GM21381 (cell line): ENCODE data around the gene IQGAP3.
"Not testable (repeated sequence)": the region's sequence is repeated elsewhere in the genome, so short reads cannot be mapped to it uniquely, and the experiment has no call there.

Experiments
- ATAC-seq: cut with Tn5 transposase; IDR thresholded peaks from one replicate; pipeline ENCODE4 v1.9.1; 2021; ENCODE audit warnings: mild to moderate bottlenecking, moderate library complexity; ENCODE audit not compliant: unreplicated experiment

IQGAP3 gene, protein sequence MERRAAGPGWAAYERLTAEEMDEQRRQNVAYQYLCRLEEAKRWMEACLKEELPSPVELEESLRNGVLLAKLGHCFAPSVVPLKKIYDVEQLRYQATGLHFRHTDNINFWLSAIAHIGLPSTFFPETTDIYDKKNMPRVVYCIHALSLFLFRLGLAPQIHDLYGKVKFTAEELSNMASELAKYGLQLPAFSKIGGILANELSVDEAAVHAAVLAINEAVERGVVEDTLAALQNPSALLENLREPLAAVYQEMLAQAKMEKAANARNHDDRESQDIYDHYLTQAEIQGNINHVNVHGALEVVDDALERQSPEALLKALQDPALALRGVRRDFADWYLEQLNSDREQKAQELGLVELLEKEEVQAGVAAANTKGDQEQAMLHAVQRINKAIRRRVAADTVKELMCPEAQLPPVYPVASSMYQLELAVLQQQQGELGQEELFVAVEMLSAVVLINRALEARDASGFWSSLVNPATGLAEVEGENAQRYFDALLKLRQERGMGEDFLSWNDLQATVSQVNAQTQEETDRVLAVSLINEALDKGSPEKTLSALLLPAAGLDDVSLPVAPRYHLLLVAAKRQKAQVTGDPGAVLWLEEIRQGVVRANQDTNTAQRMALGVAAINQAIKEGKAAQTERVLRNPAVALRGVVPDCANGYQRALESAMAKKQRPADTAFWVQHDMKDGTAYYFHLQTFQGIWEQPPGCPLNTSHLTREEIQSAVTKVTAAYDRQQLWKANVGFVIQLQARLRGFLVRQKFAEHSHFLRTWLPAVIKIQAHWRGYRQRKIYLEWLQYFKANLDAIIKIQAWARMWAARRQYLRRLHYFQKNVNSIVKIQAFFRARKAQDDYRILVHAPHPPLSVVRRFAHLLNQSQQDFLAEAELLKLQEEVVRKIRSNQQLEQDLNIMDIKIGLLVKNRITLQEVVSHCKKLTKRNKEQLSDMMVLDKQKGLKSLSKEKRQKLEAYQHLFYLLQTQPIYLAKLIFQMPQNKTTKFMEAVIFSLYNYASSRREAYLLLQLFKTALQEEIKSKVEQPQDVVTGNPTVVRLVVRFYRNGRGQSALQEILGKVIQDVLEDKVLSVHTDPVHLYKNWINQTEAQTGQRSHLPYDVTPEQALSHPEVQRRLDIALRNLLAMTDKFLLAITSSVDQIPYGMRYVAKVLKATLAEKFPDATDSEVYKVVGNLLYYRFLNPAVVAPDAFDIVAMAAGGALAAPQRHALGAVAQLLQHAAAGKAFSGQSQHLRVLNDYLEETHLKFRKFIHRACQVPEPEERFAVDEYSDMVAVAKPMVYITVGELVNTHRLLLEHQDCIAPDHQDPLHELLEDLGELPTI (N-terminal part only)

DNA sequence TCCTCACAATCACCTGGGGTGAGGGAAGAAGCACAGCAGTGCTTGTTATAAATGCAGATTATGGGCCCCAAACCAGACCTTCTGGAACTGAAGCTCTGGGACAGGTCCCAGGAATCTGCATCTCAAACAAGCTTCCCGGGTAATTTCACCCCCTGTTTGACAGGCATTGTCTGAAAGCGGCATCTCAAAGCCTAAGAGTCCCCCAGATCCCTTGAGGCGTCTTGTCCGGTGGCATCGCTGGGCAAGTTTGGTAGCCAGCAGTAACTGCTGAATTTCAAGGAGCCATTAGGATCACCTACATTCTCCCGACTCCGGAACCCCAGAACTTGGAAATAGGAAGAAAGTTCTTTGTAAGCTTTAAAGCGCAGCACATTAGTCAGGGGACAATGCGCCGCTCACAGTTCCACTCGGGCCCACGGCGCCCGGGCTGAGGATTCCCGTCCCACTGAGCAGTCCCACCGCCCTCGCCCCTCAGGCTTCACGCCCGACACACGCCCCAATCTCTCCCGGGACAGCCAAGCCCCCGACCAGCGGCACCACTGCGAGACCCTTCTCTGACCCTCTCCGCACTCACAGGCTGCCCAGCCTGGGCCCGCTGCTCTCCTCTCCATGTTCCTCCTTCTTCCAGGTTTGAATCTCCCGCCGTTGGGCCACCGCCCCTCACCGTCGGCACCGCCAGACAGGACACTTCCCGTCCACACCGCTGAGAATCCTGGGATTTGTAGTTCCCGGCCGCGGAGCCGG lies at the start of gene IQGAP3:
Gene IQGAP3, minus strand, starts transcription at position 647 of the 744 bp plus-strand sequence. Its CDS starts 36 bp downstream, at position 611.
- peak; percentile 81 for ATAC-seq

DNA sequence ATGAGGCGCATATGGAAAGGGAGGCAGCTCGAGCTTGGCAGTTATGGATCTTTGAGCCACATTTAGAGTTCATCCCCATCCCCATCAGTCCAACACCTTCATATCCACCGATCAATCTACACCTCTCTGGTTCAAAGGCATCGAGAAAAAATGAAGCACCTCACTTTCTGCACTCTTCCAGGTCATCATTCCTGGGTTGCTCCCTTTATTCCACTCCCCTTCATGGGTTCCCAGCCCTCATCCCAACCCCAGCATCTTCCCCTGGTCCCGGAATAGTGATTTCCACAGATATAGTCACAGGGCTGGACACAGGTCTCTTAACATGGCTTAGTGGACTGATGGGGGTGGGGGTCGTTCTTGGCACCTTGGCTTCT lies 47.2 kb upstream of the IQGAP3 start:
- no peak for ATAC-seq

DNA sequence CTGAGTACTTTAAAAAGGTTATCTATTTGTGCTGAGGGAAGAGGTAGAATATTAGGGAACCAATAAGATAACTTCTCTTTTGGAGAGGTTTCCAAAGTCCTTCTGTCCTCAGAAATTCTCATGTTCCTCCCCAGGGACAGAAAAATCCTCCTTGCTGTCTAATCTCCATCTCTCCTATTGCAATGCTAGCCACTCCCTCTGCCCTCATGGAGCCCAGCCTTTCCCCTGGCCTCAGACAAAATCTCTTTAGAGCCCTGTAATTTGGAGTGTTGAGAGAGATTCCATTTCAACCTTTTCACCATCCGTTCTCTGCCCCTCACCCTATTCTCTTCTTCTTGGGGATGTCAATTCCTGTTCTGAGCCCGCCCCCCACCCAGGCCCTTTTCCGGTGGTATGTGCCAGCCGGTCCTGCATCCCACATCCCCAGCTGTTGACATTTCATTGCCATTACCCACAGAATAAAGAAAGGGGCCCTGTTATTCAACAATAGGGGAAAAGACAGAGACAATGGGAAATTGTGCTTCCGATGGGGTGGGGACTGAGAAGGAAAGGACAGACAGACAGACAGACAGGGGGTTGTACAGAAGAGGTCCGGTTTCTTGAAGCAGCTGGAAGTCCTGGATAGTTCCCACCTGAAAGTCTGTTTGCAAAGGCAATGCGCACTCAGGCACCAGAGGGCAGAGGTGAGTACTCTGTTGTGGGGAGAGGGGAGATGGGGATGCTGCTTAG lies 46.7 kb upstream of the IQGAP3 start, which contains the start of gene HAPLN2:
Gene HAPLN2, plus strand, starts transcription at position 563 of the 729 bp plus-strand sequence. CDS start 4,076 bp downstream, outside the sequence.
- ATAC-seq = no peak

DNA sequence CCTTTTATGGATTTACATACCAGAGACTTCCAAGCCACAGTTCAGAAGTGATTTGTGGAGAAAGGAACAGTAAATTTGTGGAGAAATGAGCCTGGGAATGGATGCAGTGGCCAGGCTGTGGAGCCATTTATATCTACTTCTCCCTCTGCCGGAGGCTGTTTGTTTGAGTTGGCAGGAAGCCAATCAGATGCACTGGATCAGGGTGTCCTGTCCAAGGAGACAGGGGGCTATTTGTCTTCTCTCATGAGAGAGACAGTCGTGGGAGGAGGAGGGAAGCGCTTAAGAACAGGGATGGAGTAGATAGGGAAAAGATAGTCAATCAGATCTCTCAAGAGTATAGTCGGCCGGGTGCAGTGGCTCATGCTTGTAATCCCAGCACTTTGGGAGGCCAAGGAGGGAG lies 44.1 kb upstream of the IQGAP3 start:
- ATAC-seq = no peak

DNA sequence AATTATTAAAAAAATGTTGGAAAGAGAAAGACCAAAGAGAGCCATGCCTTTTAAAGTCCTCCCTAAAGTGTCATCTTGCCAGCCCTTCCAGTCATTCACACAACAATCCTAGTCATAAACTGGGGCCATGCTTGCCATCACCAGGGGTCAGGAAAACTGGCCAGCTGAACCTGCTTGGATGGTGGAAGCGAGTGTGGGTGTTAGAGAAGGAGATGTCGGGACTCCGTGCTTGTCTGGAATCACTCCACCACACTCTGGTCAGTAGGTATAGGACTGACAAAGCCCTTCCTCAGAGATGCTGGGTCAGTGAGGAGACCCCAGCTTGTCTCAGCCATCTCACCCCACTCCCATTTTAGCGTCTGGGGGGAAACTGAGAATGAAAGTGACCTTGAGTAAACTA lies 43.6 kb upstream of the IQGAP3 start:
- ATAC-seq = no peak

DNA sequence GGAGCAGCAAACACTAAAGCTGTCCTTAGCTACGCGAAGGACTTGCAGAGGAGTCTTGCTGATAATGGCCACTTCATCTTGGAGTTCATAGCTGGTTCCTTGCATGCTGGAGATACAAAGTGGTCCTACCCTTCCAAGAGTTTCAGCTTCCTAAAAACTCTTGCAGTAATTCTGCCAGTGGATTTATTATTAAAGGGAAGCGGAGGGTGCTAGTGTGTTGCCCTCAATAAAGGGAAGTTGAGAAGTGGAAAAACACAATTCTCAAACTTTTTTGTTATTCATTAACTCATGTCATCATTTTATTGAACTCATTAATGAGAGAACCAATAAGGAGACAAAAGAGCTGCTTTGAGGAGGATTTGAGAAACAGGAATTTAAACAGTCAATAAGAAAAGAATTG lies 40.3 kb upstream of the IQGAP3 start:
- no peak for ATAC-seq

DNA sequence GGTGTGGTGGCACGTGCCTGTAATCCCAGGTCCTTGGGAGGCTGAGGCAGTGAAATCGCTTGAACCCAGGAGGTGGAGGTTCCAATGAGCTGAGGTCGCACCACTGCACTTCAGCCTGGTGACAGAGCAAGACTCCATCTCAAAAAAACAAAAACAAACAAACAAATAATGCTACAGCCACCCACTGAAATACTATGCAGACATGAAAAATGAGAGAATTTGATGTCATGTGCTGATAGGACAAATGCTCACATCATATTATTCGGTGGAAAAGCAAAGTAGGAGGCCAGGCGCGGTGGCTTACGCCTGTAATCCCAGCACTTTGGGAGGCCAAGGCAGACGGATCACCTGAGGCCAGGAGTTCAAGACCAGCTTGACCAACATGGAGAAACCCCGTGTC lies 37.7 kb upstream of the IQGAP3 start:
- not testable (repeated sequence) for ATAC-seq

DNA sequence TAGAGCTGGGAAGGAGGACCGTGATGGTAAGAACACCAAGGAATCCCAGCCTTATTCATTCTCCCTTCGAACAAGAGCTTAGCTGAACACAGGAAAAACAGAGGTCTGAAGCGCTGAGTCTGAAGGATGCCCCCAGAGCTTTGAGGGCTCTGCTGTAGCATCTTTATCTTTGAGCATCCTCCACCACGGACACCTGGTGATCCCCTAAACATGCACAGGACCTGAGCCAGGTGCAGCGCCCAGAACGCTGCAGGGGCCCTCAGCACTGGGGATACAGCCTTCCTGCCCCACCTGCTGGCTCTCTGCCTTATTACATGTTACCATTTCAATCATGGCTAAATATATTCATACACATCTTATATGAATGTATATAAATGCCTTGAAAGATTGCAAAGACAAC lies 36.6 kb upstream of the IQGAP3 start:
- ATAC-seq = no peak

DNA sequence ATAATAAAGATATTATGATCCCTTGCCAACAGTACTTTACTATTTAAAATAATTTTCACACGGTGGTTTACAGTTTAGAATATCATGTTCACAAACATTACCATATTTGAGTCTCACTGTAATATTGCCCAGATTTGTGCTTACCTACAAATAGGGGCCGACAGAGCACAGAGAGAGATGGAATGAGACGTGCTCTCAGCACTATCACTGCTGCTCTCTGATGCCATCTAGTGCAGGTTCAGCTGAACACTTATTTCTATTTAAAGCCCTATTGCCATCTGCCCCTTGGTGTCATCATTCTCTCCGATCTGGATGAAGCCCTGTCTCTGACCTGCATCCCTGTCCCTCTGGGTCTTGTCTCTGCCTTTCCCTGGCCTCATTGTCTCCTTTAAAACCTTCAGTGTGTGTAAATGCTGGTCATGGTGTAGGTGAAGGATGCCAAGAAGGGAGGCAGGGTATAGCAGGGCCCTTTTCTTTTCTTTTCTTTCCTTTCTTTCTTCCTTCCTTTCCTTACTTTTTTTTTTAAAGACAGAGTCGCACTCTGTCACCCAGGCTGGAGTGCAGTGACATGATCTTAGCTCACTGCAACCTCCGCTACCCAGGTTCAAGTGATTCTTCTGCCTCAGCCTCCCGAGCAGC lies 35.8 kb upstream of the IQGAP3 start:
- ATAC-seq = no peak

DNA sequence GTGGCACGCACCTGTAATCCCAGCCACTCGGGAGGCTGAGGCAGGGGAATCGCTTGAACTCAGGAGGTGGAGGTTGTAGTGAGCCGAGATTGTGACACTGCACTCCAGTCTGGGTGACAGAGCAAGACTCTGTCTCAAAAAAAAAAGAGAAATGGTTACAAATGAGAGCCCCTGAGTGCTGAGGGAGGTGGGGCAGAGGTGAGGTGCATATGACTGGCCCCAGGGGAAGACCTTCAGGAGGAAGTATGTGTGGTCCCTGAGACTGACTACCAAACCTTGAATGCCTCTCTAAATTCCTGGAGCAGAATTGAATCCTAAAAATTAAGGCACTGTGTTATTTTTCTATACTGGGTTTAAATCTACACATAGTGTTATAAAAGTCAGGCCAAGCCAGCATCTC lies 35.0 kb upstream of the IQGAP3 start:
- ATAC-seq = not testable (repeated sequence)

DNA sequence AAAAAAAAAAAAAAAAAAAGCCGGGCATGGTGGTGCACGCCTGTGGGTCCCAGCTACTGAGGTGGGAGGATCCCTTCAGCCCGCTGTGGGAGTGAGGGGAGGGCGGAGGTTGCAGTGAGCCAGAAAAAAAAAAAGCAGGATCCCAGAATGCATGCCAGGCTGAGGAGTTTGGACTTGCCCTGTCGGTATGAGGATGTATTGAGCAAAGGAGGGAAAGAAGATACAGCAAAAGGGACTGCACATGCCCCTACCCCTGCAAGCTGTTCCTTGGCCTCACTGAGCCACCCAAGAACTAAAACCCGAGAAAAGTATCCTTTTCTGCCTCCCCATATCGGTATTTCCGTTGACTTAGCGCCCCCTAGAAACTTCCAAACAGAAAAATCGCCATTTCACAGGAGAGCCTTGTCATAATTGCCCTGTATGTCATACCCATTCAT lies 30.2 kb upstream of the IQGAP3 start:
- ATAC-seq = no peak

DNA sequence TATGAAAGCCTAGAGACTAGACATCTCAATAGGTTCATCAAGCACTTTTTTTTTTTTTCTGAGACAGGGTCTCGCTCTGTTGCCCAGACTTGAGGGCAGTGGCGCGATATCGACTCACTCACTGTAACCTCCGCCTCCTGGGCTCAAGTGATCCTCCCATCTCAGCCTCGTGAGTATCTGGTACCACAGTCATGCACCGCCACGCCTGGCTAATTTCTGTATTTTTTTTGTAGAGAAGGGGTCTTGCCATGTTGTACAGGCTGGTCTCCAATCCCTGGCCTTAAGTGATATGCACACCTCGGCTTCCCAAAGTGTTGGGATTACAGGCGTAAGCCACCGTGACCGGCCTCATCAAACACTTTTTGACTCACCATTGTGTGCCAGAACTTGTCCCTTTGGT lies 29.5 kb upstream of the IQGAP3 start:
- peak; percentile 13 for ATAC-seq

DNA sequence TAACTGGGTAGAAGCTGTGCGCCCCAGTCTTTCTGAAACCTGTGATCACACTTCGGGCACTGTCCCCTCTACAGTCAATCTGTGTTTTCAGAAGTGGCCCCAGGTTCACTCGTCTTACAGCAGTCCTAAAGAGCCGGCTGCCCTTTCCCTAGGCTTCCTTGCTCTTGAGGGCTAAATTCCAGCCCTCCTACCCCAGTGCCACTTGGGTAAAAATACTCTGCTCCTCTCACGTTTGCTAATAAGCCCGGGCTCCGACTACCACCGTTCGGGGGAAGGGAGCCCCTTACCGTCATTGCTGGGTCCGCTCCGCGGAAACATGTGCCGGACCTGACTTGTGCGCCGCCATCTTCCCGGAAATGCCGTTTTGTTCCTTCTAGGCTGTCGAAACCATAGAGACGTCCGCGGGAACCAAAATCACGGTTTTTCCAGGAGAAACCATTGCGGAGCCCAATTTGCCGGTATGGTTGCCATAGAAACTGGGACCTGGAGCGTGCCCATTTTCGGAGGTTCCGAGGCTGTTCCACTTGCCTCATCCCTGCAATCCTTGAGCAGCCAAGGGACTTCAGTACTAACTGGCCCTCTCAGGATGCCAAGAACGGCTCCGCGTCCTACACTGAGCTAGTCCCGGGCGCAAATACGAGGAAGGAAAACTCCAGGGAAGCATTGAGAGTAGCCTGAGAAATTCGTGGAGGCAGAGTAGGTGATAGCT lies 28.9 kb upstream of the IQGAP3 start, which contains the start of gene GPATCH4:
Gene GPATCH4, minus strand, starts transcription at position 358 of the 709 bp plus-strand sequence.
- ATAC-seq = peak; percentile 67

DNA sequence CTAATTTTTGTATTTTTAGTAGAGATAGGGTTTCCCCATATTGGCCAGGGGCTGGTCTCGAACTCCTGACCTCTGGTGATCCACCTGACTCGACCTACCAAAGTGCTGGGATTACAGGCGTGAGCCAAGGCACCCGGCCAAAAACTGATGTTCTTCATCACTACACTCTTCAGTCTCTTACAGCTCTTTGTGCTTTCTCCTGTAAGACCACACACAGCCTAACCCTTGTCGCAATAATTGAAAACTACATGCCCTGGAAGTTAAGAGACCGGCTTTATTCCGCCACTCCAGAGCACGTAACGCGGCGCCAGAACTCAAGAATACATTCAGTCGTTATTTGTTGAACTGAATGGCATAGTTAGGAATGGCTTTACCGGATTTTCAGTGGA lies 28.4 kb upstream of the IQGAP3 start:
- ATAC-seq = no peak

DNA sequence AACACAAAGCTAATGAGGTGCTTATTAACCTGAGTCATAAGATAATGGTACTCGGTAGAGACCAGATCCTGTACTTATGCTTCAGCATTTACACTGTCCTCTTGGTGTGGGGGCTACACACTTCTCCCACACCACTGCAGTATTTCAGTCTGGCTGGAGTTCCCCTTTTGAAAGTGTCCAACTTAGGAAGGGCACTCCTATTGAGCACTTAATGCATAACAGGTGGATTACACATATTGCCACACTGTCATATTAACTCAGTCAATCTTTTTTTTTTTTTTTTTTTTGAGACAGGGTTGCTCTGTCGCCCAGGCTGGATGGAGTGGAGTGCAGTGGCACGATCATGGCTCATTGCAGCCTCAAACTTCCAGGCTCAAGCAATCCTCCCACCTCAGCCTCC lies 27.4 kb upstream of the IQGAP3 start:
- no peak for ATAC-seq

DNA sequence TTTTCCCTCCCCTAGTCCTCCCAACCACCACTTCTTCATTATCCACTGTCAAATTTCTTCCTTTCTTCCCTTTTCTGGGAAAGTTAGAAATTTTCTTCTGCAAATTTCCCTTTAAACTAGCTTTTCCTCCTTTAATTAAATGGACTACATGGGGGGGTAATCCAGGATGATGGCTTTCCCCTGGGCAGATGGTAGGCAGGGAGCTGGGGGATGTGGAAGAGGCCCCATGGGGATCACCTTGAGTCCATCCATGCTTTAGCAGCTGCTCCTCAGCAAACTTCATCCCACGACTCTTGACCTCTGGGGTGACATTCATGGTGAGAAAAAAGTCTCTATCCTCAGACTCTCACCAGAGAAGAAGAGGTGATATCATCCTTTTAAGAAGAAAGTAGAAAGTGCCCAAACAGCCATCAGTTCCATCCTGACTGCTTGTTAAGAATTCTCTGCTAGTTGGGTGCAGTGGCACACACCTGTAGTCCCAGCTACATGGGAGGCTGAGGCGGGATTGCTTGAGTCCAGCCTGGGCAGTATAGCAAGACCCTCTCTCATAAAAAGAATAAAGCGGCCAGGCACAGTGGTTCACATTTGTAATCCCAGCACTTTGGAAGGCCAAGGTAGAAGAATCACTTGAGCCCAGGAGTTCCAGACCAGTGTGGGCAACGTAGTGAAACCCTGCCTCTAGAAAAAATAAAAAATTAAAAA lies 26.5 kb upstream of the IQGAP3 start:
- no peak for ATAC-seq

DNA sequence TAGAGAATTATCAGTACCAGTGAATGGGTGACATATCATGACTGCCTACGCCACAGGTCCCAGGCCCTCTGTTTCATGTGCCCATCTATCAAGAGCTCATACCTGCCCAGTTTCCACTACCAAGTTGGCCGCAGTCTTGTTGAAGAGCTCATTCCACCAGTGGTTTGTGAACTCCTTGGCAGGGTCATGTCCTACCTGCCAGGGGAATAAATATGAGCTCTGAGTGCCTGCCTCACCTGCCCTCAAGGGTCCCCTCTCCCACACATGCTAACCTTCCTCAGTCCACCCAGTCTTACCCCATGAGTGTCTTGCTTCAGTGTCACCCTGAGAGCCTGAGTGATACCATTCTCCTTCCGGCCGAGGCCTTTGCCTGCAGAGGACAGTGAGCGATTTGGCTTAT lies 25.8 kb upstream of the IQGAP3 start:
- no peak for ATAC-seq

DNA sequence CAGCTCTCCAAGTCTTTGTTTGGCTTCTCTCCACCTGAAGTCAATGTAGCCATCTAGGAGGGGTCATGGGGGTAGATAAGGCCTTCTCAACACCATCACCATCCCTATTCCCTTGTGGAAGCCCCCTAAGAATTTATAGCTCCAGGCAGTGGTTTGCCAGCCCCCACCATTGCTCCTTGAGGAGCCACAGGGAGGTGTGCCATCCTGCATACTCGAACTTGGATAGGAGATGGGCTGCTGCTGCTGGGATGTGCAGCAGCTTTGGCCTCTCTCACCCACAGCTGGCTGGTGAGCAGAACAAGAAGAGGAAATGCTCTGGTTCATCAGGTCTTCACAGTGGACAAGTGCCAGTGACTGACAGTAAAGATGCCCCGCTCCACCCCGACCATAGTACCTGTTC lies 24.1 kb upstream of the IQGAP3 start:
- ATAC-seq = no peak
